DOHH2 (cell line): Measurements from ENCODE around the gene EPHB1.
A peak's percentile ranks its signal among the peaks of the same experiment; 100 is the strongest.

Experiments
- H3F3A ChIP-seq: fragments of 200-600 bp; sonication (generic), shearing (Covaris generic); 2 replicates; pipeline ENCODE4 v1.6.0; 2016; ENCODE audit warnings: antibody characterized with exemption, mild to moderate bottlenecking; ENCODE audit not compliant: control insufficient read depth, insufficient read depth
- H3K27ac ChIP-seq: fragments of 200-600 bp; sonication (generic); 2 replicates; pipeline ENCODE4 v1.5.1; 2014; ENCODE audit warnings: low read depth, mild to moderate bottlenecking, low read length, moderate library complexity
- H3K27me3 ChIP-seq: fragments of 200-600 bp; sonication (generic); 2 replicates; pipeline ENCODE4 v1.6.1; 2014; ENCODE audit warnings: mild to moderate bottlenecking, low read length, mixed read lengths; ENCODE audit not compliant: control insufficient read depth
- H3K36me3 ChIP-seq: fragments of 200-600 bp; sonication (generic); 2 replicates; pipeline ENCODE4 v1.6.1; 2014; ENCODE audit warnings: mild to moderate bottlenecking, low read length, moderate library complexity, mixed read lengths; ENCODE audit not compliant: control insufficient read depth
- H3K4me1 ChIP-seq: fragments of 200-600 bp; sonication (generic); 2 replicates; pipeline ENCODE4 v1.6.1; 2014; ENCODE audit warnings: mild to moderate bottlenecking, low read length, mixed read lengths; ENCODE audit not compliant: control insufficient read depth
- H3K4me2 ChIP-seq: fragments of 200-600 bp; sonication (generic); 2 replicates; pipeline ENCODE4 v1.6.0; 2014; ENCODE audit warnings: mild to moderate bottlenecking, low read length, moderate library complexity
- H3K4me3 ChIP-seq: fragments of 200-600 bp; sonication (generic); 2 replicates; pipeline ENCODE4 v1.5.1; 2014; ENCODE audit warnings: mild to moderate bottlenecking, low read length, mixed read lengths
- H3K79me2 ChIP-seq: fragments of 200-600 bp; sonication (generic); 2 replicates; pipeline ENCODE4 v1.6.1; 2014; ENCODE audit warnings: mild to moderate bottlenecking, low read length, mixed read lengths; ENCODE audit not compliant: control insufficient read depth
- H3K9me2 ChIP-seq: fragments of 200-600 bp; sonication (generic); replicated peaks from 2 replicates; pipeline ENCODE4 v1.6.1; 2014; ENCODE audit warnings: mild to moderate bottlenecking, low read length, mixed read lengths; ENCODE audit not compliant: control insufficient read depth
- H3K9me3 ChIP-seq: fragments of 200-600 bp; sonication (generic); 2 replicates; pipeline ENCODE4 v1.6.1; 2014; ENCODE audit warnings: antibody characterized with exemption, low read length, mixed read lengths; ENCODE audit not compliant: control insufficient read depth, insufficient read depth
- H4K20me1 ChIP-seq: fragments of 200-600 bp; sonication (generic); 2 replicates; pipeline ENCODE4 v1.6.0; 2014; ENCODE audit warnings: low read depth, mild to moderate bottlenecking, antibody characterized with exemption, low read length, moderate library complexity; ENCODE audit not compliant: control insufficient read depth, insufficient read depth
- EZH2phosphoT487 ChIP-seq: fragments of 200-600 bp; sonication (generic); IDR thresholded peaks from 2 replicates; pipeline ENCODE4 v1.6.1; 2017; ENCODE audit warnings: borderline replicate concordance, mild to moderate bottlenecking, antibody characterized with exemption, low read length, moderate library complexity, mixed read lengths
- TF ChIP-seq, protein P1 (sequence below): fragments of 200-600 bp; sonication (generic); IDR thresholded peaks from one replicate; pipeline ENCODE4 v1.5.1; 2014; ENCODE audit warnings: antibody characterized with exemption, mild to moderate bottlenecking, low read depth, low read length; ENCODE audit not compliant: poor library complexity, severe bottlenecking

The EPHB1 gene

DNA sequence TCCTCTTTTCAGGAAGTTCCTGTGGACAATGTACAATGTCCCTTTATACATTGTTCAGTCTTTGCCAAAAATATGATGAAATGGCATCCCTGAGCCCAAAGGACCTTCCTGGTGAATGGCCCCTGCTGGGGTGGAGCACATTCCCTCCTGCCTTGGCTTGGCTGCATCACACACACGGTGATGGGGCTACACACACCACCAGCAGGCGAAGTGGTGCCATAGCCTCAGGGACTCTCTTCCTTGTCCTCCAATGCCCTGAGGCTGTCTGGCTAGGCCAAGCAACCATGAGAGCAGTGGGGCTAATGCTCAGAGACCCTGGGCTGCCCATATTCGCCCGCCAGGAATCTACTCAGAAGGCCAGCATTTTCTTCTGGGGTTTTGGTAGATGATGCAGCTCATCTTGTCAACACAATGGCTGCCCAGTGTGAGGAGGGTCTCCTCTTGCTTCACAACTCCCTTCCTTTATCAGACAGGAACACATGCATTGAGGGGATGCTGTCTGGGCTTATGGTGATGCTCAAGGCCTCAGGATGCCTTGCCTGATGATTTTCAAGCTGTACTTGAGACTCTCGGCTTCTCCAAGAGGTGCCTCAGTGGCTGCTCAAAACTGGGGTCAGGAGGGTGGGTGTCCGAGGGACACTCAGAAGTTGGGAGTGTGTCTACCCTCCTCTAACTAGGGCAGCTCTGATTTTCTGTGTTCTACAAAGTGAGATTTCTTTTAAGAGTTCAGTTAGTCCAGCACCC is 40.9 kb upstream of the EPHB1 start:
- Histone ChIP-seq H3K4me1 (no peaks in the 10 kb centered on the region), H4K20me1 (no peaks in the 10 kb centered on the region), H3K36me3 (no peaks in the 10 kb centered on the region), H3F3A (no peaks in the 10 kb centered on the region), H3K9me3 (no peaks in the 10 kb centered on the region), H3K27ac (no peak overlapping the region), H3K9me2 (no peaks in the 10 kb centered on the region), H3K27me3 (no peaks in the 10 kb centered on the region), H3K4me3 (no peak overlapping the region), H3K4me2 (no peak overlapping the region), H3K79me2 (no peaks in the 10 kb centered on the region)
- TF ChIP-seq, protein P1, sequence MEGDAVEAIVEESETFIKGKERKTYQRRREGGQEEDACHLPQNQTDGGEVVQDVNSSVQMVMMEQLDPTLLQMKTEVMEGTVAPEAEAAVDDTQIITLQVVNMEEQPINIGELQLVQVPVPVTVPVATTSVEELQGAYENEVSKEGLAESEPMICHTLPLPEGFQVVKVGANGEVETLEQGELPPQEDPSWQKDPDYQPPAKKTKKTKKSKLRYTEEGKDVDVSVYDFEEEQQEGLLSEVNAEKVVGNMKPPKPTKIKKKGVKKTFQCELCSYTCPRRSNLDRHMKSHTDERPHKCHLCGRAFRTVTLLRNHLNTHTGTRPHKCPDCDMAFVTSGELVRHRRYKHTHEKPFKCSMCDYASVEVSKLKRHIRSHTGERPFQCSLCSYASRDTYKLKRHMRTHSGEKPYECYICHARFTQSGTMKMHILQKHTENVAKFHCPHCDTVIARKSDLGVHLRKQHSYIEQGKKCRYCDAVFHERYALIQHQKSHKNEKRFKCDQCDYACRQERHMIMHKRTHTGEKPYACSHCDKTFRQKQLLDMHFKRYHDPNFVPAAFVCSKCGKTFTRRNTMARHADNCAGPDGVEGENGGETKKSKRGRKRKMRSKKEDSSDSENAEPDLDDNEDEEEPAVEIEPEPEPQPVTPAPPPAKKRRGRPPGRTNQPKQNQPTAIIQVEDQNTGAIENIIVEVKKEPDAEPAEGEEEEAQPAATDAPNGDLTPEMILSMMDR, result no peak
- TF ChIP-seq EZH2phosphoT487, result no peak

DNA sequence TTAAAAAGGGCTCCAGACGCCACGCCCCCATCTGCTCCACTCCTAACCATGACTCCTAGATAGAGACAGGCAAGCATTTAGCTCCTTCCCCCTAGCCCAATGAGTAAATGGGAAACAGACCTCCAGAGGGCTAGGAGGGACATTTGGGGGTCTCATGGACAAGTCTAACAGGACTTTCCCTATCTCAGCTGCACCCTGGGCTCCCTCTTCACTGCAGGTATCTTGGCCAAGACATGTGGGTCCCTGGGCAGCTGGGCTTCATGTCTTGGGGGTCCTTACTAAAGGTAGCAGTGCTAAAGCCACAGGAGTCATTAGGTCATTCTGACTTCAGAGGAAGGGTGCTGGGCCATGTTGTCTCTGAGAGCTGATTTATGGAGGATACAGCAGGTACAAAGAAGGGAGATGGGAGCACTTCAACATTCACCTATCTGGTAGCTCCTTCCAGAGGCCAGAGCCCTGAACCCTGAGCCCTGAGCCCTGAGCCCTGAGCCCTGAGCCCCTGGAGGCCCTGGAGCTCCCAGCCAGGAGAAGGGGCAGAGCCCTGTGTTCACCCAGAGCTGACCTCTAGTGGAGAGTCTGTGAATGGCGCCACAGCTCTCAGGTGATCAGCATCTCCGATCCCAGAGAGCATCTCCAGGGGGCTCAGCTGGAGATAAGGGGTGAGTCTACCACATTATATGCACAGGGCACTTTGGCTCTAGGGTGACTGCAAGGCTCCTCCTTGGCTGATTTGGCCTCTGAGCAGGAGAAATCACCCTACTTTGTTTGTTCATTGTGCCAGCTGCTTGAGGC is 40.1 kb upstream of the EPHB1 start:
- Histone ChIP-seq H3K9me3 (no peaks in the 10 kb centered on the region), H3F3A (no peaks in the 10 kb centered on the region), H3K27me3 (no peaks in the 10 kb centered on the region), H3K36me3 (no peaks in the 10 kb centered on the region), H3K9me2 (no peaks in the 10 kb centered on the region), H3K4me1 (no peaks in the 10 kb centered on the region), H3K27ac (no peak overlapping the region), H4K20me1 (no peaks in the 10 kb centered on the region), H3K4me2 (no peak overlapping the region), H3K79me2 (no peaks in the 10 kb centered on the region), H3K4me3 (no peak overlapping the region)
- TF ChIP-seq EZH2phosphoT487, result no peak
- TF ChIP-seq, protein P1, result peak; percentile 80

DNA sequence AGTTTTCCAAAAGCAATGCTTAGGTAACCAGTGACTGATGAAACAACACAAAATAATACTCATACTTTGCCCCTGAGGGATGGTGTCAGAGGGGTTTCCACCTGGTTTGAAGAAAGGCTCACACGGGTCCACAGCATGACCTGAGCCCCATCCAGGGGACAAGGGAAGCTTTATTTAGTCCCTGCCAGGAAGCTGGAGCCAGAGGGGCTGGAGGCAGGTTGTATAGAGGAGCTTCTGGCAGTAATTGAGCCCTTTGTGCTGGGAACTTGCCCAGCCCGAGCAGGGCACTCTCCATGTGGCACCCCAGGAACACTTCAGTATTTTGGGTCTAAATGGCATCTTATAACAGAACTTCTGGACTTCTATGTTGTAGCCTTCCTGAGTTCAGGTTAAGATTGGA is 39.2 kb upstream of the EPHB1 start:
- no peak for TF ChIP-seq EZH2phosphoT487
- TF ChIP-seq, protein P1, result no peak
- no peak overlapping the region for H3K27ac ChIP-seq
- no peaks in the 10 kb centered on the region for H4K20me1 ChIP-seq
- H3K4me1 ChIP-seq, result no peaks in the 10 kb centered on the region
- no peaks in the 10 kb centered on the region for H3K9me2 ChIP-seq
- no peak overlapping the region for H3K4me2 ChIP-seq
- no peaks in the 10 kb centered on the region for H3K27me3 ChIP-seq
- no peaks in the 10 kb centered on the region for H3F3A ChIP-seq
- no peaks in the 10 kb centered on the region for H3K9me3 ChIP-seq
- H3K36me3 ChIP-seq, result no peaks in the 10 kb centered on the region
- H3K4me3 ChIP-seq, result no peak overlapping the region
- H3K79me2 ChIP-seq, result no peaks in the 10 kb centered on the region
